Uterus (tissue), 4 donors: ENCODE results near the gene METTL26. TPM values are rescaled to one million over a fixed set of nuclear protein-coding genes. Genes with fewer than 3 reads are reported as not detected.
A peak's percentile ranks its signal among the peaks of the same experiment; 100 is the strongest.

Source experiments
- DNase-seq, 2 donors: peaks; one replicate each; pipeline ENCODE4 v3.0.0-alpha.2; 2019 to 2020
- H3K27ac ChIP-seq, 2 donors: fragments of 200-600 bp; sonication (generic); 1 replicate in 1 of 2; 2 replicates in 1 of 2; pipeline ENCODE4 v1.5.1; 2016 to 2018
- H3K27me3 ChIP-seq, 2 donors: fragments of 200-600 bp; sonication (generic); one replicate each; pipeline ENCODE4 v1.5.1; 2018 to 2019; ENCODE audit warnings: control low read depth in 1 of 2
- H3K36me3 ChIP-seq, 2 donors: fragments of 200-600 bp; sonication (generic); one replicate each; pipeline ENCODE4 v1.5.1; 2019; ENCODE audit warnings: control low read depth in 1 of 2
- H3K4me1 ChIP-seq, 2 donors: fragments of 200-600 bp; sonication (generic); one replicate each; pipeline ENCODE4 v1.5.1; 2018 to 2019; ENCODE audit warnings: control low read depth in 1 of 2
- H3K4me3 ChIP-seq, 2 donors: fragments of 200-600 bp; sonication (generic); 1 replicate in 1 of 2; 2 replicates in 1 of 2; pipeline ENCODE4 v1.5.1; 2018 to 2019; ENCODE audit warnings: mild to moderate bottlenecking in 1 of 2
- H3K9me3 ChIP-seq, 2 donors: fragments of 200-600 bp; sonication (generic); one replicate each; pipeline ENCODE4 v1.5.1; 2019; ENCODE audit warnings: control low read depth in 1 of 2
- POLR2A ChIP-seq, 2 donors: fragments of 450-650 bp; IDR thresholded peaks; one replicate each; pipeline ENCODE4 v1.6.1; 2016; ENCODE audit warnings: antibody characterized with exemption in 2 of 2, mild to moderate bottlenecking in 1 of 2, moderate library complexity in 1 of 2
- intact Hi-C: fragments of 100-400 bp; cut with DNase I; formaldehyde crosslinking; loops from one replicate; pipeline ENCODE4 v1.15.1; 2023; ENCODE audit warnings: low total_unique reads
- total RNA-seq, 4 donors: library from RNA; depleted of rRNA in 3 of 4; stranded (reverse); fragments of >200 nt in 3 of 4; gene quantifications; one replicate each; pipeline versions ENCODE4 v1.1.0 to v1.2.4, GENCODE V29; 2014 to 2023
- TF ChIP-seq, protein P1 (sequence below), 4 experiments: fragments of 200-600 bp in 2 of 4; fragments of 450-650 bp in 2 of 4; sonication (generic) in 2 of 4; IDR thresholded peaks; one replicate each; pipeline ENCODE4 v1.5.1; 2016 to 2019; ENCODE audit warnings: antibody characterized with exemption in 4 of 4, mild to moderate bottlenecking in 2 of 4, moderate library complexity in 1 of 4
- donor health status: DM: yes; HTN: yes; CAD: no.

METTL26 gene
- 100 to 1,000 TPM in 2 of 4 donors, 10 to 100 TPM in 2; 29.5 to 171 (median 97.1) TPM for total RNA-seq

DNA sequence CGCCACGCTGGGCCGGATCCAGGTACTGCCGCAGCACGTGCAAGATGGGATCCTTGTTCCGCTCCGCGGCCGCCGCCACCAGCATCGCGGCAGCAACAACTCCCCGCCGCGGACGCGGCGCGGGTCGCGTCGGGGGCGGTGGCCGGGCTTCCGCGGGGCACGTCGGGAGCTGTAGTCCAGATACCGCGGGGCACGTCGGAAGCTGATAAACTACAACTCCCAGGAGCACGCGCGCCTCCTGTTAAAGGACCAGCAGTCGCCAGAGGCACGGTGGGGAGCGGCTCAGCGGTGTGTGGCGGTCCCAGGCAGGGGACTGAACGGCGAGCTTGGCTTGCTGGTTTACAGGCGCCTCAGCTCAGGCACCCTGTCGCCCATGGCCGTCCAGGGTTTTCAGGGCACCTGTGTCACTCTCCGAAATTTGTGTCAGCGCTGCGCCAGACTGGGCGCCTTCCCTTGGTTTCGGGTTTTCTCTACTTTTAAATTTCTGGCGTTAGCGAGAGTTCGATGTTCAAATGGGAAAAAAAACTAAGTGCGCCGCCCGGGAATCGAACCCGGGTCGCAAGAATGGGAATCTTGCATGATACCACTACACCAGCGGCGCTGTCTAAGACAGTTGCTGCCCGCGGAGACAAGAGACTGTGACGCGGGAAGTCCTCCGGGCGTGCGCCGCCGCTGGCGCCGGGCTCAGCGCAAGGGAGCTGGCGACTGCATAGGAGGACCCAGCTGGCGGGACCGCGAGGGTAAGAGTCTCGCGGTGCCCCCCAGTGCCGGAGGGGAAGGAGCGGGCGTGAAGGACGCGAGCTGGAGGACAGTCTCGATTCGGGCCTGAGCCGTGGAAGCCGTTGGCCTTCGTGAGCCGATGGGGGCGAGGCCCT lies at the start of gene METTL26:
Gene METTL26, minus strand, starts transcription at position 100 of the 875 bp plus-strand sequence. Its CDS starts 15 bp downstream, at position 85.
- Histone ChIP-seq H3K4me1 (peaks cover 0 to 6% of the 10 kb centered on the region in 2 donors), H3K36me3 (no peaks in the 10 kb centered on the region), H3K9me3 (no peaks in the 10 kb centered on the region), H3K27me3 (no peaks in the 10 kb centered on the region), H3K27ac (peak within 1 kb of the TSS; percentile 98 to 99), H3K4me3 (peak within 1 kb of the TSS; percentile 72 to 85)
- peak; percentile 53 to 72 for TF ChIP-seq POLR2A (IDR thresholded peaks at IDR 0.05)
- TF ChIP-seq, protein P1, sequence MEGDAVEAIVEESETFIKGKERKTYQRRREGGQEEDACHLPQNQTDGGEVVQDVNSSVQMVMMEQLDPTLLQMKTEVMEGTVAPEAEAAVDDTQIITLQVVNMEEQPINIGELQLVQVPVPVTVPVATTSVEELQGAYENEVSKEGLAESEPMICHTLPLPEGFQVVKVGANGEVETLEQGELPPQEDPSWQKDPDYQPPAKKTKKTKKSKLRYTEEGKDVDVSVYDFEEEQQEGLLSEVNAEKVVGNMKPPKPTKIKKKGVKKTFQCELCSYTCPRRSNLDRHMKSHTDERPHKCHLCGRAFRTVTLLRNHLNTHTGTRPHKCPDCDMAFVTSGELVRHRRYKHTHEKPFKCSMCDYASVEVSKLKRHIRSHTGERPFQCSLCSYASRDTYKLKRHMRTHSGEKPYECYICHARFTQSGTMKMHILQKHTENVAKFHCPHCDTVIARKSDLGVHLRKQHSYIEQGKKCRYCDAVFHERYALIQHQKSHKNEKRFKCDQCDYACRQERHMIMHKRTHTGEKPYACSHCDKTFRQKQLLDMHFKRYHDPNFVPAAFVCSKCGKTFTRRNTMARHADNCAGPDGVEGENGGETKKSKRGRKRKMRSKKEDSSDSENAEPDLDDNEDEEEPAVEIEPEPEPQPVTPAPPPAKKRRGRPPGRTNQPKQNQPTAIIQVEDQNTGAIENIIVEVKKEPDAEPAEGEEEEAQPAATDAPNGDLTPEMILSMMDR (IDR thresholded peaks at IDR 0.05): no peak
- peak; percentile 95 to 96 for DNase-seq
- intact Hi-C loops: no loop called here

DNA sequence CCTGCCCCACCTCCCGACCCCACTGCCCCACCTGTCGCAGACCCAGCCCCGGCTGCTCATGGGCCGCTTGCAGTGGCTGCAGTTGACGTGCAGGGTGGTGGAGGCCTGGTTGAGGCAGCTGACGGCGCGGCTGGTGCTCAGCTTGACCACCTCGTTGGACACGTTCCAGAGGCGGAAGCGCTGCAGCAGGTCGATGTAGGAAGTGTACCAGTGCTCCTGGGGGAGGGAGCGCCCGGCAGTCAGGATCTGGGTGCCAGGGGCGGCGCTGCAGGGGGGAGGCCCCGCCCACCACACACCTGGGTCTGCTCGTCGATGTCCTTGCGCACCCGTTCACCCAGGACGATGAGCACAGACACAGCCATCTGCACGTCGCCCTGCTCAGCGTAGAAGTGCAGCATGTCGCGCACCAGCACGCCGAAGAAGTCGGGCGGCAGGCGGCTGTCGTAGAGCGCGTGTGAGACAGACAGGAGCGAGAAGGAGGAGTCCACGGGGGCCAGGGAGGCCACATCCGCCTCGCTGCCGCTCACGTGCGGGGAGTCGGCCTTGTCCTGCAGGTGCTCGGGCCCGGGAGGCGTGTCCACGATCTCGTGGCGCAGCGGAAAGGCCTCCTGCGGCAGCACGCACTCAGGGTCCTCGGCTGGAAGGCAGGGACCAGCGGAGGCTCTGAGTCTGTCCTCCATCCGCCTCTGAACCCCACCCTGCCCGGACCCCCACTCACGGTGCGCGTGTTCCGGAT lies 49.0 kb upstream of the METTL26 start:
- peaks cover 7 to 43% of the 10 kb centered on the region in 2 donors for H3K4me1 ChIP-seq
- intact Hi-C loops: no loop called here

DNA sequence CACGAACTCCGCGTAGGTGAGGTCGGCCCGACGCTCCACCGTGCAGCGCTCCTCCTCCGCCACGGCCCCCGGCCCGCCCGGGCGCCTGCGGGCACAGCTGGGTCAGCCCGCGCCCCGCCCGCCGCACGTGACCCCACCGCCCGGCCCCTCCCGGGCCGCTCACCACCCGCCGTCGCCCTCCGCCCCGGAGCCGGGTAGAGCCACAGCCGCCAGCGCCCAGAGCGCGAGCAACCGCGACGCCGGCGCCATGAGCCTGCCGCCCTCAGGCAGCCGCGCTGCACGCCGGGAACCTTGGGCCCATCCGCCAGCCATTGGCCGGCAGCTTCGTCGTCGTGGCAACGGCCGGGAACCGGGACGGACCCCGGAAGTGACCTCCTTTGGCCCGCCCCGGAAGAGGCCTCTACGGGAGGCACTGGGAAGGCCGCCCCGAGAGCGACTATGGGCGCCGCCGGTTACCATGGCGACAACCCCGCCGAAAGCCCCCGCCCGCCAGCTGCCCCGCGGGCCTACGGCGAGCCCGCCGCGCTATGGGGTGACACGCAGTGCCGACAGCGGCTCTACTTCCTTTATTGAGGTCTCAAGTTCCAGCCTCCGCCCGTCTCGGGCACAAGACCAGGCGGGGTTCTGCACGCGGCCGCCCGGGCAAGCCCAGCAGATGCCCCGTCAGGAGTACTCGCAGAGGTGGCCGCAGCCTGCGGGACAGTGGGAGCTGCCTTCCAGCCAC lies 48.1 kb upstream of the METTL26 start, which contains the start of gene JMJD8:
Gene JMJD8, minus strand, starts transcription at position 264 of the 724 bp plus-strand sequence. Its CDS starts 15 bp downstream, at position 249.
- H3K9me3 ChIP-seq: no peaks in the 10 kb centered on the region
- H3K36me3 ChIP-seq: no peaks in the 10 kb centered on the region
- DNase-seq: peak; percentile 95 to 97
- intact Hi-C loops: no loop called here
- TF ChIP-seq, protein P1 (IDR thresholded peaks at IDR 0.05): peak in 1 of 4 experiments; percentile 30
- TF ChIP-seq POLR2A (IDR thresholded peaks at IDR 0.05): peak; percentile 32 to 49
- H3K4me3 ChIP-seq: peak within 1 kb of the TSS; percentile 46 to 48
- peak within 1 kb of the TSS; percentile 34 to 70 for H3K27ac ChIP-seq
- H3K27me3 ChIP-seq: no peaks in the 10 kb centered on the region
- peaks cover 3 to 37% of the 10 kb centered on the region in 2 donors for H3K4me1 ChIP-seq

More for the DNA sequence above, 49.0 kb upstream of the METTL26 start:
- no peak for TF ChIP-seq POLR2A (IDR thresholded peaks at IDR 0.05)
- TF ChIP-seq, protein P1 (IDR thresholded peaks at IDR 0.05): no peak
- Histone ChIP-seq H3K27ac (peak overlapping the region in 1 of 2 donors; percentile 70), H3K27me3 (no peaks in the 10 kb centered on the region), H3K4me3 (peak overlapping the region; percentile 46 to 48), H3K9me3 (no peaks in the 10 kb centered on the region), H3K36me3 (no peaks in the 10 kb centered on the region)
- DNase-seq: peak in 1 of 2 donors; percentile 43

DNA sequence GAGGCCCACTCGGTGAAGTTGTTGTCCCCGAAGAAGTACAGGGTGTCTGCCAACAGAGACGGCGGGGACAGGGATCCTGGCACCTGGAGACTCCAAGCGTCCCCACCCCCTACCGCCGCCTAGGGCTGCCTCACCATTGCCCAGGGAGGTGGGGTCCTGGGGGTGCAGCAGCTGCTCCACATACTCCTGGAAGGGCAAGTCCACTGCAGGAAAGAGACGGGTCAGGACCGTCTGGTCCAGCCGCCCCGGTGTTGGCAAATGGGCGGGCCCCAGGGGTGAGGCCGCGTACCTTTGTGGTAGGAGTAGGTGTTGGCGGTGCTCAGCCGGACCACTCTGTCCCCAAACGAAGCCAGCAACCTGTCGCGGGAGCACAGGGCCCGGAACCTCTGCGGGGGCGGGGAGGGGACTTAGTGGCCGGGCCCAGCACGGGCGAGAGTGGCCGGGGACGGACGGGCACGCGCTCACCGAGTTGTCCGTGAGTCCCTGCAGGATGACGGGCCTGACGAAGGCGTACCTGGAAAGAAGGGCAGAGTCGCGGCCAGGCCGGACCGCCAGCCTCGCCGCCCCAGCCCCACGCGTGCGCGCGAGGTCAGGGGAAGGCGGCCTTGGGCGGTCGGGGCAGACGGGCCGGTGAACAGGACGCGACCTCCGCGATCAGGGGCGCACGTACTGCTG lies 47.4 kb upstream of the METTL26 start:
- intact Hi-C loops: no loop called here
- Histone ChIP-seq H3K4me1 (peaks cover 0 to 30% of the 10 kb centered on the region in 2 donors), H3K9me3 (no peaks in the 10 kb centered on the region), H3K36me3 (no peaks in the 10 kb centered on the region), H3K27ac (peak overlapping the region; percentile 34 to 70), H3K27me3 (no peaks in the 10 kb centered on the region), H3K4me3 (peak overlapping the region; percentile 46 to 48)
- TF ChIP-seq, protein P1 (IDR thresholded peaks at IDR 0.05): no peak
- no peak for TF ChIP-seq POLR2A (IDR thresholded peaks at IDR 0.05)
- peak in 1 of 2 donors; percentile 27 for DNase-seq
